Measurements from ENCODE around the gene ABCB10. TPM values are rescaled to one million over a fixed set of nuclear protein-coding genes. Genes with fewer than 3 reads are reported as not detected.

ABCB10 gene
- total RNA-seq, 1 experiment from 2014 or later = 19.2 TPM

DNA sequence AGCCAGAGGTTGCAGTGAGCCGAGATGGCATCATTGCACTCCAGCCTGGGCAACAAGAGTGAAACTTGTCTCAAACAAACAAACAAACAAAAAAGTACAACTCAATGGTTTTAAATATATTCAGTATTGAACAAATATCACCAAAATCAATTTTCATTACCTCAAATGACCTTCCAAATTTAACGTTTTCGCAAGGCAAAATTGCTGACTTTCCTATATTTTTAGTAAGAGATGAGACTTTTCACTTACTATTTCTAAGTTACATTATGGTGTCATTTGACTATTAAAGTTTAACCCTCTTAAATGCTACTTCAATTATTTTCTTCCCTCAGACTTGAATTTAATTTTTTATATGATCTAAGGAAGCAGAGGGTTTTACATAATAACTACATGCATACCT is 23.0 kb upstream of the ABCB10 start:
- H3K9me3 ChIP-seq (ENCODE audit: control insufficient read depth, insufficient read depth, low read depth, low read length) = no peaks in the 10 kb centered on the region
- ATAC-seq = no peak
- no peaks in the 10 kb centered on the region for H3K36me3 ChIP-seq (ENCODE audit: control insufficient read depth, insufficient read depth, low read length)
- POLR2A ChIA-PET = no interaction called here
- H3K4me1 ChIP-seq (ENCODE audit: control insufficient read depth, insufficient read depth, low read length) = no peaks in the 10 kb centered on the region
- TF ChIP-seq, protein P1, sequence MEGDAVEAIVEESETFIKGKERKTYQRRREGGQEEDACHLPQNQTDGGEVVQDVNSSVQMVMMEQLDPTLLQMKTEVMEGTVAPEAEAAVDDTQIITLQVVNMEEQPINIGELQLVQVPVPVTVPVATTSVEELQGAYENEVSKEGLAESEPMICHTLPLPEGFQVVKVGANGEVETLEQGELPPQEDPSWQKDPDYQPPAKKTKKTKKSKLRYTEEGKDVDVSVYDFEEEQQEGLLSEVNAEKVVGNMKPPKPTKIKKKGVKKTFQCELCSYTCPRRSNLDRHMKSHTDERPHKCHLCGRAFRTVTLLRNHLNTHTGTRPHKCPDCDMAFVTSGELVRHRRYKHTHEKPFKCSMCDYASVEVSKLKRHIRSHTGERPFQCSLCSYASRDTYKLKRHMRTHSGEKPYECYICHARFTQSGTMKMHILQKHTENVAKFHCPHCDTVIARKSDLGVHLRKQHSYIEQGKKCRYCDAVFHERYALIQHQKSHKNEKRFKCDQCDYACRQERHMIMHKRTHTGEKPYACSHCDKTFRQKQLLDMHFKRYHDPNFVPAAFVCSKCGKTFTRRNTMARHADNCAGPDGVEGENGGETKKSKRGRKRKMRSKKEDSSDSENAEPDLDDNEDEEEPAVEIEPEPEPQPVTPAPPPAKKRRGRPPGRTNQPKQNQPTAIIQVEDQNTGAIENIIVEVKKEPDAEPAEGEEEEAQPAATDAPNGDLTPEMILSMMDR (IDR thresholded peaks at IDR 0.05) = no peak
- TF ChIP-seq, protein P2, sequence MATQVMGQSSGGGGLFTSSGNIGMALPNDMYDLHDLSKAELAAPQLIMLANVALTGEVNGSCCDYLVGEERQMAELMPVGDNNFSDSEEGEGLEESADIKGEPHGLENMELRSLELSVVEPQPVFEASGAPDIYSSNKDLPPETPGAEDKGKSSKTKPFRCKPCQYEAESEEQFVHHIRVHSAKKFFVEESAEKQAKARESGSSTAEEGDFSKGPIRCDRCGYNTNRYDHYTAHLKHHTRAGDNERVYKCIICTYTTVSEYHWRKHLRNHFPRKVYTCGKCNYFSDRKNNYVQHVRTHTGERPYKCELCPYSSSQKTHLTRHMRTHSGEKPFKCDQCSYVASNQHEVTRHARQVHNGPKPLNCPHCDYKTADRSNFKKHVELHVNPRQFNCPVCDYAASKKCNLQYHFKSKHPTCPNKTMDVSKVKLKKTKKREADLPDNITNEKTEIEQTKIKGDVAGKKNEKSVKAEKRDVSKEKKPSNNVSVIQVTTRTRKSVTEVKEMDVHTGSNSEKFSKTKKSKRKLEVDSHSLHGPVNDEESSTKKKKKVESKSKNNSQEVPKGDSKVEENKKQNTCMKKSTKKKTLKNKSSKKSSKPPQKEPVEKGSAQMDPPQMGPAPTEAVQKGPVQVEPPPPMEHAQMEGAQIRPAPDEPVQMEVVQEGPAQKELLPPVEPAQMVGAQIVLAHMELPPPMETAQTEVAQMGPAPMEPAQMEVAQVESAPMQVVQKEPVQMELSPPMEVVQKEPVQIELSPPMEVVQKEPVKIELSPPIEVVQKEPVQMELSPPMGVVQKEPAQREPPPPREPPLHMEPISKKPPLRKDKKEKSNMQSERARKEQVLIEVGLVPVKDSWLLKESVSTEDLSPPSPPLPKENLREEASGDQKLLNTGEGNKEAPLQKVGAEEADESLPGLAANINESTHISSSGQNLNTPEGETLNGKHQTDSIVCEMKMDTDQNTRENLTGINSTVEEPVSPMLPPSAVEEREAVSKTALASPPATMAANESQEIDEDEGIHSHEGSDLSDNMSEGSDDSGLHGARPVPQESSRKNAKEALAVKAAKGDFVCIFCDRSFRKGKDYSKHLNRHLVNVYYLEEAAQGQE (IDR thresholded peaks at IDR 0.05; ENCODE audit: insufficient read depth in 1 of 2, low read depth in 2 of 2, low read length in 1 of 2) = no peak
- TF ChIP-seq POLR2AphosphoS5 (IDR thresholded peaks at IDR 0.05; ENCODE audit: low read depth, low read length) (no peak), SIN3A (IDR thresholded peaks at IDR 0.05; ENCODE audit: borderline replicate concordance, insufficient read depth, low read depth, low read length) (no peak), TCF7L2 (IDR thresholded peaks at IDR 0.05; ENCODE audit: low read depth, low read length) (no peak)
- H3K27me3 ChIP-seq (ENCODE audit: control insufficient read depth, insufficient read depth, low read length) = no peaks in the 10 kb centered on the region
- intact Hi-C loops (cut with micrococcal nuclease; ENCODE audit: unreplicated experiment) = no loop called here
- CTCF ChIA-PET = no interaction called here
- no peak overlapping the region for H3K27ac ChIP-seq (ENCODE audit: low read length)
- in situ Hi-C loops (cut with HindIII; ENCODE audit: low pct_unique_long_range_greater_than_20kb, low sequenced_read_pairs) = no loop called here
- no TSS peak for BruUV-seq (replicated peaks)
- no peak overlapping the region for H3K4me3 ChIP-seq (ENCODE audit: low read depth in 2 of 2, low read length in 2 of 2)
- DNase-seq (ENCODE audit: low read depth, low spot score) = no peak

DNA sequence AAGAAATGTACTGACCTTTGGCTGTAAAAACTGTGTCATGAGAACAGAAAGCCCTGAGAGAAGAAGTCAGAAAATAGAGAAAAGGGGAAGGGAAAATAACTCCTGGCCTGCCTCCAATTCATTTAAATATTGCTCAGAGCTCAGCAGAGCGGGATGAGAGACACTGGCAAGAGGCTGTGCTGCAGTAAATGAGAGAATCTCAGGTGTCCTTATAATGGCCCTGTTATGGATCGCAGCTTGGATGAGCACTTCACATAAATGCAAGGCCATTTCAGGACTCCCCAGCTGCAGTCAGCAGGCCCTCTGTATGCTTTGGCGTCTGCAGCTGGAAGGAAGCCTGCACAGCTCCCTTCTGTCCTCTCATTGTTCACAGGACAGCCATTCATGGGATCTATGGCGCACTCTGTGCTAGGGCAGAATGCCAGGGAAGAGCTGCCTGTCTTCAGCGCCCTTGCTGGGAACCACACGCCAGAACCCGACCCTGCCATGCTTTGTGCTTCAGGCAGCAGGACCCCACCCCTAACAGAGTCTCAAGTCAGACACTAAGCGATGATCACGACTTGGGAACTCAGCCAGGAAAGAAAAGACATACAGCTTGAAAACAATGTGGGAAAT is 20.7 kb upstream of the ABCB10 start:
- Histone ChIP-seq H3K36me3 (ENCODE audit: control insufficient read depth, insufficient read depth, low read length) (no peaks in the 10 kb centered on the region), H3K4me3 (ENCODE audit: low read depth in 2 of 2, low read length in 2 of 2) (no peak overlapping the region), H3K9me3 (ENCODE audit: control insufficient read depth, insufficient read depth, low read depth, low read length) (no peaks in the 10 kb centered on the region), H3K27ac (ENCODE audit: low read length) (no peak overlapping the region), H3K27me3 (ENCODE audit: control insufficient read depth, insufficient read depth, low read length) (no peaks in the 10 kb centered on the region), H3K4me1 (ENCODE audit: control insufficient read depth, insufficient read depth, low read length) (no peaks in the 10 kb centered on the region)
- in situ Hi-C loops (cut with HindIII; ENCODE audit: low pct_unique_long_range_greater_than_20kb, low sequenced_read_pairs) = no loop called here
- DNase-seq (ENCODE audit: low read depth, low spot score) (no peak), ATAC-seq (peak; percentile 73)
- ChIA-PET POLR2A (no interaction called here), CTCF (no interaction called here)
- TF ChIP-seq, protein P2 (IDR thresholded peaks at IDR 0.05; ENCODE audit: insufficient read depth in 1 of 2, low read depth in 2 of 2, low read length in 1 of 2) = no peak
- intact Hi-C loops (cut with micrococcal nuclease; ENCODE audit: unreplicated experiment) = no loop called here
- no TSS peak for BruUV-seq (replicated peaks)
